ENCODE measurements around the gene INPP5D.
"Not testable (repeated sequence)": the region's sequence is repeated elsewhere in the genome, so short reads cannot be mapped to it uniquely, and the experiment has no call there.

Gene INPP5D

DNA sequence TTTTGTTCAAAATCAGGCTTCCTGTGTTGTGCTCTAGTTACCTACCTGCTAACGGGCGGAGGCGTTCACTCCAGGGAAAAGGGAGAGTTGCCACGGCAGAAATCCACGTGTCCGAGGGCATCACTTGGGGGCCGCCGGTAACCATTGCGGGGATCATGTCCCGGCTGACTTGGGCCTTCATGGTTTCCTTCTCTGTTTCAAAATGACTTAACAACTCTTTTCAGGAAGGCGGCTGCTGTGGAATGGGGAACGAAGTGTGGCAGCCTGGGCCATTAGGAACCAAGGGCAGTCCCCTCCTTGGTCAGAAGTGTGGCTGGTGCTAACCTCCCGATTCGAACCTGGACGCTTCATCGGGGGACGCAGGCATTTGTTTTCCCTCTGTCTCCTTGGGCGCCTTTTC, 56.8 kb downstream of the INPP5D start:
- no peak for DNase-seq (ENCODE audit: low read depth in 2 of 2)

DNA sequence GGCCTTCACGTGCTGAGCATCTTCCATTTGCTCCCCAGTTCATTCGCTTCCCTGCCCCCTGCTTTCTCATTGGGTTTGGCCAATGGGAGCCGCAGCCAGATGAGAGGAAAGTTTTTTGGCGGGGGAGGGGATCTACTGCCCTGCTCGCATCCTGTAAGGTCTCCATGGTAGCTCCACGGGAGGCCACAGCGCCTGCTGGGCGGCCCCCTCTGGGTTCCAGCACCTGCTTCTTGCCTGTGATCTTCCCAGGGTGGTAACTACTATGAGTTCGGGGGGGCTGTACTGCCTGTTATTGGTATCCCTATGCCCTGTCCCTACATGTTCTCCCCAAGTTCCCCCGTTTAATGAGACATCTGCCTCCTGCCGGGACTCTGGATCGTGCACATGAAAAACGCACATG, 57.2 kb downstream of the INPP5D start:
- no peak for DNase-seq (ENCODE audit: low read depth in 2 of 2)

DNA sequence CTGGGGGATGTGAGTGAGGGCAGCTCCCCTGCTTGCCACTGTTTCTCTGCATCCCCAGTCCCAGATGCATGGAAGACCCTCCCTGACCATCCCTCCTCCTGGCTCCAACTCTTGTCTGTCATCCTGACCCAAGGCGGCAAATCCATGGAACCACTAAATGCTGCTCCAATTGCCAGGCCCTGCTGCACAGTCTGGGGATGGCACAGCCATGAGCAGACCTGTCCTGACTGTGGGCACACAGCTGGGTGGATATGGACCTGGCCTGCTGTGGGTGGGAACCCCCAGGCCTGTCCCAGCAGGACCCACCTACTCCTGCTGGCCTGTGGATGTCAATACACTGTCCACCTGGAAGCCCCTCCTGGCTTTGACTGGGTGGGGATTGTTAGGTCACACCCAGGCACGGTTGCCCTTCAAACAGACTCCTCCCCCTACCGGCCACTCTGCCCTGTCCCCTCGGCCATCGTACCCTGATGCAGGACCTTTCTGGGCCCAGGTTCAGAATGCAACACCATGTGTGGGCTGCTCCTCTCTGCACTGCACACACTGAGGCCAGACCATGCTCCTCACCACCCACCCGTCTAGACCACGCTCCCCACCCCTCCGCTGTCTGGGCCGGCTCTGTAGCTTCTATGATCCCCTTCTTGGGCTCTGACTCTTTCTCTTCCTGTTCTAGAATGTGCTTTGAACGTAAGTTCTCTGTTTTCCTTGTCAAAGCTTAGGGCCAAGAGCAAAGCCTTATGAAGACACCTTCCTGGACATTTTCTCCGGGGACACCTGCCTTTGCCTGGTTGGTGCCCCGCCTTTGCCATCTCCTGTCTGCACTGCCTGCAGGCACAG, 57.9 kb downstream of the INPP5D start:
- DNase-seq (ENCODE audit: low read depth in 2 of 2): no peak

DNA sequence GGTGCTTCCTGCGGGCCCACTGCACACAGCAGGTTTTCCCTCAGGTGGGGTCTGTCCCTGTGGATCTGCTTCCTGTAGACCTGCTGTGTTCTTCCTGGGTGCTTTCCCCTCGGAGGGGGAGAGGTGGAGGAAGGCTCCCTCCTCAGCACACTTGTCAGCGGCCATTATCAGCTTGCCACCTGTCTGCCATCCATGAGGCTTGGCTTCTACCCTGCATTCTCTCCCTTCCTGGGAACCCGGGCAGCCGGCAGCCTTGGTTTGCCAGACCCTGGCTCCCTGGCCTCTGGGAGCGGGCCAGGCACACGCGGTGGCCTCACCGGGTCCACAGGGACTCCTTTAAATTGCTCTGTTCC, 58.5 kb downstream of the INPP5D start:
- DNase-seq (ENCODE audit: low read depth in 2 of 2): no peak

DNA sequence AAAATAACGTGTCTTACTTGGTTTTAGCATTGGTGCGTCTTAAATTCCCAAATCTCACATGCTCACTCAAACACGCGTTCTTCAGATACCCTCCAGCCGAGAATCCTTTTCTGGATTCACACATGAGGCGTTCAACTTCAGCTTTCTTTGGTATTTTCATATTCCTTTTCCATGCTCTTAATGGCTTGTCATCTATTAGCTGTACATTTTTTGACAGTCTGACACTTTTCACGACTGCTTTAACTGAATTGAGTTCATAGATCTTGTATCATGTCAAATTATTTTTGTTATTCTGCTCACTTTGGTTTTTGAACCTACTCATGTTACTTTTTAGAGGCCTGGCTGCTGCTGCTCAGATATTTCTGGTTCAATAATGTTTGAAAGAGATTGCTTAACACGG, 59.0 kb downstream of the INPP5D start:
- DNase-seq (ENCODE audit: low read depth in 2 of 2): no peak

DNA sequence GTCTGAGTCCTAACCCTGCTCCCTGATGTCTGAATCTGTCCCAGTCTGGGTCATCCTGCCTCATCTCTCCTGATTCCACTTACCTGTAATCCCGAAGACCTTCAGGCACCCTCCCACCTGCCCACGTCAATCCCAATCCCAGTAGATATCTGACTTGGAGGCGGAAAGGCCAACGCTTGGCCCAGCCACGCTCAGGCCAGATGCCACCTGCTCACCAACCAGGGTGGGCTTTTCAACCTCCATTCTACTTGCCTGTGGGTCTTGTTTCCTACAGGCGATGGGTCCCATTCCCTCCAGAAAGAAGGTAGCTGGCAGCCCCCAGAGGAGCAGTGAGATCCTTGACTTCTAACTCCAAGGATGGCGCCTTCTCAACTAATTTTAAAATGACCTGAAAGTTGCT, 59.7 kb downstream of the INPP5D start:
- no peak for DNase-seq (ENCODE audit: low read depth in 2 of 2)

DNA sequence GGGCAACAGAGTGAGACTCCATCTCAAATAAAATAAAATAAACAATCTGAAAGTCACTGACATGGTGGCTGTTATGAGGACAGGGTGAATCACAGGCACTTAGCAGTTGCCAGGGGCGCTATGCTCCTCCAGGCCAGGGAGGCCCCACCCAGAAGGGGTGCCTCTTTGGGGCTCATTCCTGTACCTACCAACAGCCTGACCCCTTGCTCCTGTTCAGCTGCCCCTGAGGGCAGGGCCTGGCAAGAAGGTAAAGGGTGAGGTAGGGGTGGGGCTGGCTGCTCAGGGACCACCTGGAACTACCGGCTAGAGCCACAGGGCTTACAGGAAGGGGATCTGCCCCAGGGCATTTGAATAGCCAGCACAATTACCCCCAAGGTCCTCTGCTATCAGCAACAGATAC, 60.3 kb downstream of the INPP5D start:
- no peak for DNase-seq (ENCODE audit: low read depth in 2 of 2)

DNA sequence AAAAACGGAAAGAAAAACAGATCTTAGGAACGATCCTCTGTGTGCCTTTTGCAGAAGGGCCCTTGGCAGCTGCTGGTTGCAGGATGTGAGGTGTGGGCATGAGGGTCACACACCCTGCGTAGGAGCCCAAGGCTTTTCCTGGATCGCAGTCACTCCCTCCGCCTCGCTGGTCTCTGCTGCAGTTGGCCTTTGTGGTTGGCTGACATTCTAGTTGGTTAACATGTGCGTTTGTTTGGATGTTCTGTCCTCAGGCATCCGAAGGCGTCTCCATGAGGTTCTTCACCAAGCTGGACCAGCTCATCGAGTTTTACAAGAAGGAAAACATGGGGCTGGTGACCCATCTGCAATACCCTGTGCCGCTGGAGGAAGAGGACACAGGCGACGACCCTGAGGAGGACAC, 61.7 kb downstream of the INPP5D start:
- DNase-seq (ENCODE audit: low read depth in 2 of 2): no peak

DNA sequence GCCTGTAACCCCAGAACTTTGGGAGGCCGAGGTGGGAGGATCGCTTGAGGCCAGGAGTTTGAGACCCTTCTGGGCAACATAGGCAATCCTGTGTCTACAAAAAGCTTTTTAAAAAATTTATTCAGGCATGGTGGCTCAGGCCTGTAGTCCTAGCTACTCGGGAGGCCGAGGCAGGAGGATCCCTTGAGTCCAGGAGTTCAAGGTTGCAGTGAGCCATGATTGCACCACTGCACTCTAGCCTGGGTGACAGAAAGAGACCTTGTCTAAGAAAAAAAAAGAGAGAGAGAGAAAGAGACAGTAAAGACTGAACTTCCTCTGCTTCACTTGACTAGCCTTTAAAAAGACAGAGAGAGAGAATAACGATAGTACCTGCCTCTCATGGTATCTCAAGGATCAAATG, 62.4 kb downstream of the INPP5D start:
- DNase-seq (ENCODE audit: low read depth in 2 of 2): no peak

DNA sequence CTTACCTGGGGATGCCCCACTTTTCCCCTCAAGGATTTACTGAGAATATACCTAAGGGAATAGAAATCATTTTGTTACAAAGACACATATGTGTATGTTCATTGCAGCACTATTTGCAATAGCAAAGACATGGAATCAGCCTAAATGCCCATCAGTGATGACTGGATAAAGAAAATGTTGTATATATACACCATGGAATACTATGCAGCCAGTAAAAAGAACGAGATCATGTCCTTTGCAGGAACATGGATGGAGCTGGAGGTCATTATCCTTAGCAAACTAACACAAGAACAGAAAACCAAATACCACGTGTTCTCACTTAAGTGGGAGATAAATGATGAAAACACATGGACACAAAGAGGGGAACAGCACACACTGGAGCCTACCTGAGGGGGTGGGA, 63.4 kb downstream of the INPP5D start:
- DNase-seq (ENCODE audit: low read depth in 2 of 2): not testable (repeated sequence)

DNA sequence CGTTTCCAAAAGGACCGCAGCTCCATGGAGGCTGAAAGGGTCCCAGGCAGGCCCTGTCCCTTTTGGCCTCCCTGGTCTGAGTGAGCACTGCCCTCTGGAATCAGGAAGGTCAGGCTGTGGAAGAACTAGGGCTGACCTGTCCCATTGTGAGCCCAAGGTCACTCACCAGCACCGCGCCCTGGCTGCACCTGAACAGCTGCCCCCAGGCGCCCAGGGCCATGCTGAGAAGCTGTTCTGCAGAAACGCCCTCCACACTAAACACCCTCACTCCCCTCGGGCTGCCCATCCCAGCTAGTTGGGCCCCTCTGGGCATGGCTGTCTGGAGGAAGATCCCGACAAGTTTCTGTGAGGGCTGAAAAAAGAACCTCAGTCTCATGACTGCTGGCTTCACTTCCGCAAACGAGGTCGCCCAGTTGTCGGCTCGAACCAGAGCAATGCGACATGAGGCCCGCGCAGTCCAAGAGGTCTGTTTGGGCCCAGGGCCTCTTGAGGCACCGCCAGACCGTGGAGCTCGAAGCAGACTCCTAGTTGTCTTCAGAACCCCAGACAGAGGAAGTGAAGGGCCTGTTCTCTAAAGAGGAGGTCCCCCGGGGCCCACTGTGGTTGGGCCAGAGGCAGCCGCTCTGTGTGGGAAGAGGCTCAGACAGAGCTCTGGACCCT, 64.4 kb downstream of the INPP5D start:
- no peak for DNase-seq (ENCODE audit: low read depth in 2 of 2)

DNA sequence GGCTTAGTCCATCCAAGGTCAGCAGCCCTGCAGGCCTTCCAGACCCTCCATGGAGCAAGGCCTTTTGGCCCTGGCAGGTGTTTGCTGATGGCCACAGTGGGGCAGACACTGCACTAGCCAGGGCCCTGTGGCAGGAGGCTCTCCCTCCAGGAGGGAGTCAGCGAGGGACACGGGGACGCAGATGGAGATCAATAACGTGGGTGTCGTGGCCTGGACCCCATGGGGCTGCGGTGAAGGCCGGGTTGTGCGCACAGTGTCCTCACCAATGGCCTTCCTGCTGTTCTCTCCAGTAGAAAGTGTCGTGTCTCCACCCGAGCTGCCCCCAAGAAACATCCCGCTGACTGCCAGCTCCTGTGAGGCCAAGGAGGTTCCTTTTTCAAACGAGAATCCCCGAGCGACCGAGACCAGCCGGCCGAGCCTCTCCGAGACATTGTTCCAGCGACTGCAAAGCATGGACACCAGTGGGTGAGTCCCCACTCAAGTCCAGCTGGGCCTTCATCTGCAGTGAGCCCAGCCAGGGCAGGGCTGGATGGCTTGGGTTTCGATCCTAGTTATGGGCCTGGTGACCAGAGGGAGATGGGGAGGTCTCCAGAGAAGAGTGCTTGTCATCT, 65.4 kb downstream of the INPP5D start:
- DNase-seq (ENCODE audit: low read depth in 2 of 2): no peak

DNA sequence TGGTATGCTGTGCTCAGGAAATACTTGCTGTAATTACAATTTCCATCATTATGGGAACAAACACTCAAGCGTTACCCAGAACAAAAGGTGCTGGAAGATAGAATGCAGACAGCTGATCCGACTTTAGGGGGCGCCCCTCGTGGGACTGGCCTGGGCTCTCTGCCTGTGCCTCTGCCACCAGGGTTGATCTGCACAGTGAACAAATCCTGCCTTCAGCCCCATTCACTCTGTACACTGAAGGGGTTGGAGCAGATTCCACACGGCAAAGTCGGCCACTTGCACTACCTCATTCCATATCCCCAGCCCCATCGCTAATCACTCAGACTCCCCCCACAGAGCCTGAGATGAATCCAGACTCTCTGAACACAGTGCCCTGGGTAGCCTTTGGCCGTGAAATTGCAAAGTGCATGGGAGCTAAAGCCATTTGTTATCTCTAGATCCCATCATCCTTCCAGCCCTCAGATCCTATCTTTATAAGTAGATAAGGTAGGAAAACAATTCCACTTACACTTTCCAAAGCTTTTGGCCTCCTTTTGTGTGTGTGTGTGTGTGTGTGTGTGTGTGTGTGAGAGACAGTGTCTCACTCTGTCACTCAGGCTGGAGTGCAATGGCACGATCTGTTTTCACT, 69.3 kb downstream of the INPP5D start:
- no peak for DNase-seq (ENCODE audit: low read depth in 2 of 2)

DNA sequence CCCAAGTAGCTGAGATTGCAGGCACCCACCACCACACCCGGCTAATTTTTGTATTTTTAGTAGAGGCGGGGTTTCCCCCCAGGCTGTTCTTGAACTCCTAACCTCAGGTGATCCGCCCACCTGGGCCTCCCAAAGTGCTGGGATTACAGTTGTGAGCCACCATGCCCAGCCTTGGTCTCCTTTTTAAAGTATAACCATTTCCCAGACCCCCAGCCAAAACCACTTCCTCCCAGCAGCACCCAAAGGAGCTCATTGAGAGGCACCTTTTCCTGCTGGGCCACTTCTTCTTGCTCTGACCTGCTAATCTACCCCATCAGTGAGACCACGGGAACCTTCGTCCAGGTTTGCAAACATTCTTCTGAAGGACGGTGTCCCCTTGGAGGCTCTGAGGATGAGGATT, 69.9 kb downstream of the INPP5D start:
- no peak for DNase-seq (ENCODE audit: low read depth in 2 of 2)

DNA sequence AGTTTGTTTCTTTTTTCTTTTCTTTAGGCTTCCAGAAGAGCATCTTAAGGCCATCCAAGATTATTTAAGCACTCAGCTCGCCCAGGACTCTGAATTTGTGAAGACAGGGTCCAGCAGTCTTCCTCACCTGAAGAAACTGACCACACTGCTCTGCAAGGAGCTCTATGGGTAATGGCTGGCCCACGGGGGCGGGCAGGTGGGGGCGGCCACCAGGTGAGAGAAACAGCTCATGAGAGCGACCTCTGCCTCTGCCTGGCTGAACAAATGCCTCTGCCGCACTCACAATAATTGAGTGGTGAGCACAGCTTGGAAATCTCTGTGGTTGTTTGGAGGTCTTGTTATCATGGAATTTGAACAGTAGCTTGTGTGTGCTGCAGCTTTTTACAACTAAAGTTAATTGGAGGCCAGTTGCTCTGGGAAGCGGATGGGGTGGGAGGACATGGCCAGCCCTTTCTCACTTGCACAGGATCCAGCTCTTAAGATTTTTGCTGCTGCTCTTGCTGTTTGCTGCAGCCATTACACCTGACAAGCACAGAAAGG, 70.4 kb downstream of the INPP5D start:
- DNase-seq (ENCODE audit: low read depth in 2 of 2): no peak

DNA sequence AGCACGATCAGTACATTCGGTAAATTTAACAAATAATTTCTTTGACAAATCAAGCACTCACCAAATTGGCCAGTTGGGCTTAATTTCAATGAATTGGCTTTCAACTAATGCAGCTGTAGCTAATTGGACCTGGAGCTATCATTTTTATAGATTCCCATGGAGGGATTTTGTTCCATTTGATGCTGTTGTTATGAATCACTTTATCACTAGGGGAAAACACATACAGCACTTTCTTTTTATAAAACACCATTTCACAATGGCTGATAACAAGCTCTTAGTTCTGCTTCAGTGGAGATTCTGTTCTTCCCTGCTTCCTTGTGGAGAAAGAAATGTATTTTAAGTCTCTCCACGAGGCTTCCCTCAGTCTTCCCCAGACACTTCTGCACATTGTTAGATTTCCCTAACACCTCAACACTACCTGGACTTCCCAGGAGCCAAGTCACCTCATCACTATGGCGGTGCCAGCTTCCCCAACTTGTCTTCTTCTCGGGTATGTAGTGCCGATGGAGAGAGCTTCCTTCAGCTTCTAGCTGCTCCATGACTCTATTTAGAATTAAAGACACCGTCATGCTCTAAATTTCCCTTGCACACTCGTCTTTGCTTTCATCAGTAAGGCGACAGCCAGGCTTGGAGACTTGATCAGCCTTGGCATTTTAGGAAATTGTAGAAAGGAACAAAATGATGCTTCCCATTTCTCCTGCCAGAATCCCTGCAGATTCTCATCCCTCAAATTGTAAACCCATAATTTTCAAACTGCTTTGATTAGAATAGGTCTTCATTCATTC, 72.0 kb downstream of the INPP5D start:
- DNase-seq (ENCODE audit: low read depth in 2 of 2): no peak

DNA sequence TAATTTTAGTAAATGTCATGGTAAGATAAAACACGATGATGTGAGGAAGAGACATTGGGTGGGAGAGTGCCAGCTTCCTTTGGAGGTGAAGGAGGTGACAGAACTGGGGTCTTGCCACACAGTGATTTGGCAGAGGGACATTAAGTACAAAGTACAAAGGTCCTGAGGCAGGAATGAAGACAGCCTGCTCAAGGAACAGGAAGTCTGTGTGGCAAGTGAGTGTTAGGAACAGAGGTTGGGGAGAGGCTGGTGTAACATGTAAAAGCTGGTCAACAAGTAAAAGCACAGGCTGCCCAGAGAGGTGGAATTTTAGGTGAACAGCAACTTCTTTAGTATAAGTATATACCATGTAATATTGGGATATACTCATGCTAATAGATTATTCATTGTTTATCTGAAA, 73.1 kb downstream of the INPP5D start:
- DNase-seq (ENCODE audit: low read depth in 2 of 2): no peak

DNA sequence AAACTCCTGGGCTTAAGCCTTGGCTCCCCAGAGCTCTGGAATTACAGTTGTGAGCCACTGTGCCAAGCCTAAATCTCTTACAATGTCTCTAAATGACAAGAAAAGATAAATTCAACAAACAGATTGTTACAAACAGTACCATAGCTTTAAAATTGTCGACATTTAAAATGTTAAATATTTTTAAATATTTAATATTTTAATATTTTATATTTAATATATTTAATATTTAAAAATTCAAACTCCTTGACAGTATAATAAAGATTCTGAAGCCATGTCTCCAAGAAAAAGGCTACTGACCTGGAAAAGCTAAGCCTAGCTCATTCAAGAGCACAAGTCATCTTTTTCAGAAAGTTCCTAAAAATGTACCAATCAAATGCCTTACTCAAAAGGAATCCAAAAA, 75.3 kb downstream of the INPP5D start:
- no peak for DNase-seq (ENCODE audit: low read depth in 2 of 2)

DNA sequence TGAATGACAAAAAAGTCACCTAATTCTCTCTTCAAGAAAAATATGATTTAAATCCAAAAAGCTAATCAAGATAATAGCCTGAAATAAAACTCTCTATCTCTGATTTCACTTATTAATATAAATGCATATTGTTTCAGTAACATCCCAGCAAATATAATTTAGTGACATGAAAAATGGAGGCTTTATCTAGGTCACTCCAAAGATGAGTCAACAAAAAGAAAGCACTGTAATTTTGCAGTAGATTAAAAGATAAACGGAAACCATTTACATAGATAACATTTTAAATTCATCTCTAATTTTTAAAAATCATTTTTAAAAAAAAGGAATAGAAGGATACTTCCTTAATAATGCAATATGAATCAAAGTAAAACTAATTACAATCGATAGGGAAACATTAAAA, 76.9 kb downstream of the INPP5D start:
- DNase-seq (ENCODE audit: low read depth in 2 of 2): no peak

DNA sequence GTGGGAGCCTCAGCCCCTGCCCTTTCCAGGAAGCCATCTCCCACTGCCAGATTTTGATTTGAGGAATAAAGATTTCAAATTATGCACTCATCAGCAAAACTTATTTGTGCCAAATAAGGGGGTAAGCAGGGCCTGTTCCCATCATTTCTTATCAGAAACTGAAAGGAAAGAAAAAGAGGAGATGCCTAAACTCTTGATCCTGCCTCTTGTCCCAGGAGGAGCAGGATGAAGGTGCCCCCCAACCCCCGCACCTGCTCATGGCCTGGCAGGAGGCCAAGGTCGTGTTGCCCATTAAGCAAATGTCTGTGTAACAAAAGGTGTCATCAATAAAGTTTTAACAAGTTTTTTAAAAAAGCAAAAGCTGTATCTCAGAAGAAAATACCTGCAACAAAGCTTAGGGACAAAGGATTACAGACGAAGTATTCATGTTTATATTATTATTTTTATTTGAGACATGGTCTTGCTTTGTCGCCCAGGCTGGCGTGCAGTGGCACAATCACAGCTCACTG, 80.0 kb downstream of the INPP5D start:
- no peak for DNase-seq (ENCODE audit: low read depth in 2 of 2)

DNA sequence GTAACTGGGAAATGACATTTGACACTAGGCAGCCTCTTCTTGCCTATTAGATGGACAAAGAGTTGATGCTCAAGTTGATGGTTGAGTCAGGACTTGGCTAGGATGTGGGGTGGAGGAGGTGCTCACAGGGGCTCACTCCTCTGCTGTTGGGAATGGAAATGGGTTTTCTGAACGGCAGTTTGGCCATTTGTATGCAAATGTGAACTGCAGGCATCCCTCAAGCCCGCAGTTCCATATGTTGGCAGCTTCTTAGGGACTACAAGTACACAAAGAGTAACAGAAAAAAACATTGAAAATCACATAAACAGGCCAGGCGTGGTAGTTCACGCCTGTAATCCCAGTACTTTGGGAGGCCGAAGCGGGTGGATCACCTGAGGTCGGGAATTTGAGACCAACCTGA, 80.8 kb downstream of the INPP5D start:
- DNase-seq (ENCODE audit: low read depth in 2 of 2): no peak

DNA sequence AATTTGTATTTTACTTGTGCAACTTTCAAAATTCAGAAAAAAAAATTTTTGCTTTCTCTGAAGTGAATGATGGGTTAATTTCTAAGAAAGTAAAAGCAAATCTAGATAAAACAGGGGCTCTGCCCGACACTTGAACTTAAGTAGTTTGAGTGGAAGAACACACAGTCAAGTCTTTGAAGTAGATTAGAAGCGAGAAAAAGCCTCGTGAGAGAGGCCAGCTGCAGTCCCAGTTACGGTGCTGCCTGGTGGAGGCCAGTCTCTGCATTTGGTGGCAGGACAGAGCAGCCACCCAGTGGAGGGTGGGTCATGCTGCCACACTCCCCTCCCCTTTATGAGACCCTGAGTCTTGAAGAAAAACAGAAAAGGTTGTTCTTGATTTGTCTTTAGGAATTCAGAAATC, 81.8 kb downstream of the INPP5D start:
- no peak for DNase-seq (ENCODE audit: low read depth in 2 of 2)

Data from stimulated activated CD8-positive, alpha-beta memory T cell treated with anti-CD3 and anti-CD28 coated beads, Interleukin-2, amount 100 ng/mL, for 48 hours (primary cell).